ENCODE measurements around the gene SORD.
A peak's percentile ranks its signal among the peaks of the same experiment; 100 is the strongest.

The SORD gene

GRCh38 chr15:45118131-45118588 is 95.2 kb downstream of the SORD start:
- peak; percentile 86 for DNase-seq

- DNase-seq = no peak
Observed at GRCh38 chr15:45118996-45119395, 96.0 kb downstream of the SORD start.

GRCh38 chr15:45120081-45120972 is 97.3 kb downstream of the SORD start:
- DNase-seq = no peak

- no peak for DNase-seq
Observed at GRCh38 chr15:45121020-45121419, 98.0 kb downstream of the SORD start.

GRCh38 chr15:45121706-45122417 is 98.9 kb downstream of the SORD start:
- DNase-seq = no peak

GRCh38 chr15:45122719-45123118 is 99.7 kb downstream of the SORD start:
- DNase-seq = no peak

- DNase-seq = no peak
Observed at GRCh38 chr15:45123397-45123796, 100.4 kb downstream of the SORD start.

- peak; percentile 60 for DNase-seq
Observed at GRCh38 chr15:45126535-45127158, 103.7 kb downstream of the SORD start.

Data from CD4-positive, alpha-beta T cell treated with Interleukin-6 for 4 hours (primary cell).